Activated T-cell treated with anti-CD3 and anti-CD28 coated beads for 1 hour (primary cell): Measurements from ENCODE around the gene MLPH.

Experiments
- DNase-seq: peaks from one replicate; pipeline ENCODE4 v3.0.0-alpha.2; 2020; ENCODE audit warnings: low read depth

MLPH gene

GRCh38 chr2:237478979-237479378 lies 8.1 kb upstream of the MLPH start:
- DNase-seq = no peak

DNA sequence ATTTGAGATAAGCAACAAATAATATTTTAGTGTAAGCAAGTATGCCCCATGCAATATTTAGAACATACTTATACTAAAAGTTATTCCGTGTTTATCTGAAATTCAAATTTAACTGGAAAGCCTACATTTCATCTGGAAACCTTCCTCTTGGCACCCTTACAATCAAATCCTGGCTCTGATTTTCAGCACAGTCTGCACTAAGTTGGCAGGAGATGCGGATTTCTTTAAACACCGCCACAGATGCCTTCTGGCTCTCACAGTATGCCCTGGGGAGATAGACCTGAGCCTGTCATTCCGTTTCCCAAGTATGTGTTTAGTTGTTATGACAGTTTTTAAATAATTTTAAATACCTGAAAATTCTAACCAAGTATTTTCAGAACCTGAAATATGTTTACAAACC lies 7.3 kb upstream of the MLPH start:
- DNase-seq = no peak

DNA sequence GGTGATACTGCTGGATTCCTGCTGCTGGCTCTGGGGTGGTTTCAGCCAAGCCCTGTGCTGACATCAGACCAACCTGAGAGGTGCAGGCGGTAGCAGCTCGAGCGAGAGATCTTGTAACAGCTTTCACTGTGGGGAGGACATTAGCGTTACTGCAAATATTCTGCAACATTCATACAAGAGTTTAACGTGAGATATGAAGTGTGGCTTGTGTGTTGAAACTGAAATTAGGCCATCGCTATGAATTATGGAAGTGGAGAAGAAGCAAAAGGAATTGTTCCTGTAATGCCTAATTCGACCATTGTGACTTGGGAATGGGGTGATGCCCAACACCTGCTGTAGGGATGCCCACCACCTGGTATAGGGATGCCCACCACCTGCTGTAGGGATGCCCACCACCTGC lies 6.5 kb upstream of the MLPH start:
- DNase-seq = no peak

- no peak for DNase-seq
These were observed 6.0 kb upstream of the MLPH start for GRCh38 chr2:237480988-237481525.

- no peak for DNase-seq
These were observed 4.6 kb upstream of the MLPH start for GRCh38 chr2:237482485-237482884.

- no peak for DNase-seq
These were observed 3.9 kb upstream of the MLPH start for GRCh38 chr2:237483018-237483731.

DNA sequence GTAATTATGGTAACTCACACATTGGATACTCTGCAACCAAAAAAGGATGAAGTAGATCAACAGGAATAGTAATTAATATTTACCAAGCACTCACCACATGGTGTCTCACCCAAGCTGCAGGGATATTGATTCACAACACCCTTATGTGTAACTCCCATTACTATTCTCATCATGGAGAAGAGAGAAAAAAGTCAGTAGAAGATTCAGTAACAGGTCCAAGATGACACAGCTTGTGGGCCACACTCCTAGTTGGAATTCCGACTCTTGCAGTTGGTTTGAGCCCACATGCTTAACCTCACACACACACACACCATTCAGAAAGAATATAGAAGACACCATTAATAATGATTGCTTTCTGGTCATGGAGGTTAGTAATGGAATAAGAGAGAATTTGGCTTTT lies 1.7 kb upstream of the MLPH start:
- no peak for DNase-seq

DNA sequence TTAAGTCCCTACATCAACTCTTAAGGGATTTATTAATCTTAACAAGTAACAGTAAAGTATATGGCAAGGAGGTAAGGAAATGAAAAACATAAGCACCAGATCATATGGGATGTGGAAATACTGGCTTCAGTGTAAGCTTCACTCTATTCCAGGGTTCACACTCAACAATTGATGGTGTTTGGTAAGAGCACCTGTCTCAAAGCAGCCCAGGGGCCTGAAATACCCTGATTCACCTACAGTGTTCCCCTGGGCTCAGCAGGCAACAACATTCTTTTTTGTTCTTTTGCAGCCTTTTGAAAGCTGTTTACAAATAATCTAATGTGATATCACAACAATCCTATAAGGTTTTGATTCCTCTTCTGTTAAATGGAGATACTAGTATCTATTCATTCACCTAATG lies 1.2 kb upstream of the MLPH start:
- no peak for DNase-seq

DNA sequence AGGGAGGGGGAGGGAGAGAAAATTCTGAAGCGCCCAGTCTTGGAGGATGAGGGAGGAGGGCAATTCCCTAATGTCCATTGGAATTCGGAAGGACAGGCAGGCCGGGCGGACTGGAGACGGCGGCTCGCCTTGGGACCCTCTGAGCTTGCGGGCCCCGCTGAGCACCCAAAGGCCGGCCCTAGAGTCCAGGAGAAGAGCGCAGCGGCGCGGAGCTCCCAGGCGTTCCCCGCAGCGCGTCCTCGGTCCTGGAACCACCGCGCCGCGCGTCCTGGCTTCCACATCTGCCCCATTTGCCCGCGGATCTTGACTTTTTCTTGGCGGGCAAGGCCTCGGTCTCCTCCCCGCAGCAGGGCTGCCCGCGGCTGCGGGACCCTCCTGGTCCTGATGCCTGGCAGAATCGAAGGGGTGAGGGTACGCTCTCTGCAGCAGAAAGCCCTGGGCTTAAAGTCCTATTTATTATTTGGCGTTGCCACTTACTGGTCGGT lies 675 bp upstream of the MLPH start:
- no peak for DNase-seq

DNA sequence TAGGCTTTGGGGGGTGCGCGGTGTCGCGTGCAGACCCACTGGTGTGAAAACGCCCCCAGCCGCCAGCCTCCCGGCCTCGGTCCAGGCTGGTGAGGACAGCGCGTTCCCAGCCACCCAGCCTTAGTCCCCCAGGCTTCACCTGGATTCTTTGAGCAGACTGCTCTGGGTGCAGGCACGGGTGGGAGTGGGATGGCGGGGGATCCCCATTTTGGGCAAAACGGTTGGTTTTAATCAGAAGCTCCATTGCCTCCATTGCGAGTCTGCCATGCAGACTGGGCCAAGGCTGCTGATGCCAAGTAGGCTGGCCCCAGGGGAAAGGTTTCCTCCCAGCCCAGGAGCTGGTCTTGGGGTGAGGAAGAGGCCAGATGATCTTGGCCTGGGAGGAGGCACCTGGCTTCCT lies 445 bp downstream of the MLPH start:
- no peak for DNase-seq

GRCh38 chr2:237488295-237488694 lies 1.2 kb downstream of the MLPH start:
- no peak for DNase-seq

DNA sequence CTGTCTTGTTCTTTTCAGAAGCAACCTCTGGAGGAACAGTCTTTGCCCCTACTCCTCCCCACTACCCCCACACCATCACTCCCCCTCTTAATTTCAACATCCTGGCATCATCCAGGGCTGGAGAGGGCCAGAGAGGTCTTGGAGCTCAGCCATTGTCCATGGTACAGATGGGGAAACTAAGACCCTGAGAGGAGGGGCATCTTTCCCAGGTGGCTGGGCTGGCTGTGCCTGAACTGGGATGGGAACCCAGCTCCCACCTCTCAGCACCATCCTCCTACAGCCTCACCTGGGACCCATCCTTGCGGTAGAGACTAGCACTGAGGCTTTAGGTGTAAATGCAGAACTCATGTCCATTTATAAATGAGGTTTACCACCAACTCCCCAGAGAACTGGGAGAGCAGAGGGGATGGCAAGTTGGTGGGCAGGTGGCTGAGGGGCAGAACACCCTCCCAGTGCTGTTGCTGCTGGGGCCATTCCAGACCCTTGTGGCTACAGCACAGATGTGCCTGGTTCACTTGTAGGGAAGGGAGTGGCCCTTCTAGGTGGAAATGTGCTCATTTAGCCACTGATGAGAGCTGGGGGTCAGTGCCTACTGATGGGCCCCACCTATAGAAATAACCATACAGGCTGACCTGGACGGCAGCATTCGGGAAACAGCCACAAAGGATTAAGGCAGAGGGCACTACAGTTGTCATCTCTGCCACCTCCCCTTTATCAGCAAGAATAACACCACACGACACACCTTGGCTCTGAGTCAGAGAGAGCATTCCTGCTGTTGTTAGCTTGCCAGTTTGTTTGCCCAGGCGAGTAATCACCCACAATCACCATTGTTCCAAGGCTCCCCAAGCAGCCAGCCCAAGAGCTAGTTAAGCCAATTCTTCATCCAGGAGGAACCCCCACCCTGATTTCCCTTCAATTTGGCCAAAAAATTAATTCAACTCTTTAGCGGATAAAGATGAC lies 2.1 kb downstream of the MLPH start:
- DNase-seq = no peak

DNA sequence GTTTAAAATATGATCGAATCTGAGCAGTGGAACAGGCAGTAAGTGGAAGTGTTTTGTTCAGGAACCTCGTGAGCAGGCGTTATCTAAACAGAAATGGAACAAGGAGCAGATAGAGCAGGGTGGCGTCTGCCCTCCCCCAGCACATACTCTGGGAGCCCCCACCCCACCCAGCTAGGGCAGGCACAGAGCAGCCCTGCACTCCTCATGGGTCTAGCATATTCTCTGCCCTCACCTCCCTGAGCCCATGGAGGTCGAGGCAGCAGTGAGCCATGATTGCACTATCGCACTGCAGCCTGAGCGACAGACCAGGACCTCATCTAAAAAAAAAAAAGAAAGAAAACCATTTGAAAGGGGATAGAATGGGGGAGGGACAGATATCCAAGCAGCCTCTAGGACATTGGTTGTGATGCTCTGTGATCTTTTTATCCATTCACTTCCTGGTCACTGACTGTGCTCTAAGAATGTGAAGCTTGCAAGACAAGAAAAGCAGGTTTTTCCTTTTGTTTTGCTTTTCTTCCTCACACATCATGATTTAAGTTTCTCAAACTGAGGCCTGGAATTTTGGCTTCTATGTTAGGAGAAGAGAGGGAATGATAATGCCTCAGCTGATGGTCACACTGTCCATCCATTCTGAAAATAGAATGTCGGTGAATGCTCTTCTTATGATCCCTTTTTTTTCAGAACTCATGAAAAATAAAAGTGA lies 3.1 kb downstream of the MLPH start:
- DNase-seq = no peak

GRCh38 chr2:237490795-237491194 lies 3.7 kb downstream of the MLPH start:
- DNase-seq = no peak

- no peak for DNase-seq
These were observed 4.6 kb downstream of the MLPH start for GRCh38 chr2:237491515-237492118.

DNA sequence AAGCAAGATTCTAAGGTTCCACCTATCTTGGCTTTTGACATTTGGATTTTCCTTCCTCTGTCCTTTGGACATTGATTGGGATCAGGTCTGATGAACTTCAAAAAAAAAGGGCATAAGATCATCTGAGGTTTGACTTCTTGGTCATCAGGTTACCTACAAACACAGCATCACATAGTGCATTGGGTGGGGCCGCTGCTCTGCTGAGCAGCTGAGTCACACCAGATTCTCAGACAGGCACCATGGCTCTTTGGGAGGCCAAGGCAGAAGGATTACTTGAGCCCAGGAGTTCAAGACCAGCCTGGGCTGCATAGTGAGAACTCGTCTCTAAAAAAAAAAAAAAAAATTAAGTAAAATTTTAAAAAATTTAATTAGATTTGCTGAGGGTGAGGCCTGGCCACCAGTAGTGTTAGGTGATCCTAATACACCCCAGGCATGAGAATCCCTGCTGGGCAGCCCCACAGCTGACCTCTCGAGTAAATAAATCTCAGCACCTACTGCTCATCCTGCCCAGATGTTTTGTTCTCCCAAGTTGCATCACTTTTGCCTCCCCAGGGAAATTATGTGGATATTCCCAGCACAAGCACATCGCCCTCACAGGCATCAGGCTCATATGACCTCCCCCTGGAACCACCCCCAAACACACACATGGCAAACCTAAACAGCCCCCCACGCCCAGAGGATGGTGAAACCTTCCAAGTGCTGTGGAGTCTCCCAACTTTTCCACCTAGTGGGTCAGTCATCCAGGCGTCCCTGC lies 5.3 kb downstream of the MLPH start:
- no peak for DNase-seq

DNA sequence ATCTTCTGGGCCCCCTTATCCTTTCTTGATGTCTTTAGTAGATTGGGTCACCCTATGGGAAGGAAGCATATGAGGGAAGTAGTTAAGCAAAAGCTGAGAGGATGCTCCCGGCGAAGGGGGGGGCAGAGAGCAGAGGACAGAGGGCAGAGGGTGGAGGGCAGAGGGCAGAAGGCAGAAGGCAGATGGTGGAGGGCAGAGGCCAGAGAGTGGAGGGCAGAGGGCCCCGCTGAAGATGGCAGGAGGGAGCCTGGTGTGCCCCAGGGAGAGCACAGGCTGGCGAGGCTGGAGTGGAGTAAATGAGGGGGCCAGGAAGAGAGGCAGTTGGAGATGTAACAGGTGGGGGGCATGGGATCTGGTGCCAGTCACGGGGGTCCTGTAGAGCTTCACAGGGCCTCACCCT lies 7.0 kb downstream of the MLPH start:
- DNase-seq = no peak

DNA sequence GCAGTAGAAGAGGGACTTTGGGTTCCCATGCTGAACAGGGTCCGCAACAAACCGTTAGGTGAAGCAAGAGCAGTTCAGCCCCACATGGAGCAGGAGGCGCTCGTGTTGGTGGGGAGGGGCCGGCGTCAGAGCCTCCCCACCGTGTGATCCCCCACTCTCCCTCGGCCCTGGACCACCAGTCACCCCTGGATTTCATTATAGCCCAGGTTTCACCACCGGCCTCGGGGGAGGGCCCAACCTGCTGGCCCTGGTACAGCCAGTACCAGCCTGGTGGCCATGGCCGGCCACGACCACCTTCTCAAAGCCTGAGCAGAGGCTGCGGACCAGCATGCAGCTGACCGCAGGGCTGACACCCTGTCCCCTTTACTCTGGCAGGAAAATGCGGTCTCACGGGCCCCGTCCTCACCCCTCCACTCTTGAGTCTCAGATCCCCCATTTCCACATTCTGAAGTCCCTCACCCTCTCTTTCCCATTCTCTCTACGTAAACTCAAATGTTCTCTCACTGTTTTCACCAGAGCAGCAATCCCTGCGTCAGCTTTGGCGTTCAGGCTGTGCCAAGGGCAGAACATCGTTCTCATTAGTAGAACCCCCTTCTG lies 8.6 kb downstream of the MLPH start:
- no peak for DNase-seq

GRCh38 chr2:237496428-237496827 lies 9.4 kb downstream of the MLPH start:
- no peak for DNase-seq

DNA sequence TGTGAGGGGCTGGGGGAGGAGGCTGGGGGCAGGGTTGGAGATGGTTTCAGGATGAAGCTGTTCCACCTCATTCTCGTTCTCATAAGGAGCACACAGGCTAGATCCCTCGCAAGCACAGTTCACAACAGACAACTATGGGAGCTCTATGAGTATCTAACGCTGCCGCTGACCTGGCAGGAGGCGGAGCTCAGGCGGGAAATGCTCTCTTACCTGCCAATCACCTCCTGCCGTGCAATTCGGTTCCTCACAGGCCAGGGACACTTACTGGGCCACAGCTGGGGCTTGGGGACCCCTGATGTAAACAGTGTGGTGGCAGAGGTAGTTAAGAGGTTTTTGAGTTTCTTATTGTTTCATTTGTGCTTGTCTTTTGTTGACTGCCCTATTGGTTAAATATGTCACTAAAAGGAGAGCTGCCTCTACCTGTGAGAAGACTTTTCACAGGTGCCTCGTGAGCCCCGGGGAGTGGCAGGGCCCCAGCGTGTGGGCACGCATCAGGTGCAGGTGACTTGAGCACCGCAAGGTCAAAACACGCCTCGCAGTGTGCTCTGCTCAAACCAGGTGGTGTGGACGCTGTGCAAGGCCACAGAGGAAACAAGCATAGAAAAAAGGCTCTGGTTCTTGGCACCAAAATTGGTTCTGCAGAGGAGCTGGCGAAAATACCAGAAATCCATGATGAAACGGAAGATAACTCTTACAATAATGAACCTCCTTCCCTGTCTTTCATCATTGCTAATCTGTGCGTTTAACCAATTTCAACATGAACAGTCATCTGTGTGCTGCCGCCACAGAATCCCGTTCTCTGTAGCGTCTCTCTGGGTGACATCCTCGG lies 10.2 kb downstream of the MLPH start:
- no peak for DNase-seq
